ENCODE data around the gene NEK5. TPM values are rescaled to one million over a fixed set of nuclear protein-coding genes. Genes with fewer than 3 reads are reported as not detected.
"Not testable (repeated sequence)": the region's sequence is repeated elsewhere in the genome, so short reads cannot be mapped to it uniquely, and the experiment has no call there.

Gene NEK5
- total and polyA plus RNA-seq, 2 experiments from 2014 or later = 0.19 TPM; not detected in 1

DNA sequence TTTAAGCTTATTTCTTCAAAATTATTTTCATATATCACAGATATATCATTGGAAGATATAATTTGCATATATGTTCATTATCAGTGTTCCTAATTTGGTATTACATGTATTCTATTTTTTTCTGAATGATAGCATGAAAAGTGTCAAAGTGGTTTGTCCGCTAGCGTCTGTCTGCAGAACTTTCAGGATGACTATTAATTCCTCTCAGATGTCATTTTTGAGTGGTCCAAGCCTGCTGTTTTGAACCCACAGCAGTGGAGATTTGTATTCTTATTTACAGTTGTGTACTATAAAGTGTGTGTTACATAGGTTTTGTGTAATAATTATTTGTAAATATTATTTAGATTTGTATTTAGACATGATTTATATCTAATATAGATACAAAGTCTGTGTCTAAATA lies 95.8 kb downstream of the NEK5 start:
- in situ Hi-C loops (cut with MboI) = no loop called here
- H3K9me2 ChIP-seq (ENCODE audit: insufficient read depth) = no peaks in the 10 kb centered on the region

DNA sequence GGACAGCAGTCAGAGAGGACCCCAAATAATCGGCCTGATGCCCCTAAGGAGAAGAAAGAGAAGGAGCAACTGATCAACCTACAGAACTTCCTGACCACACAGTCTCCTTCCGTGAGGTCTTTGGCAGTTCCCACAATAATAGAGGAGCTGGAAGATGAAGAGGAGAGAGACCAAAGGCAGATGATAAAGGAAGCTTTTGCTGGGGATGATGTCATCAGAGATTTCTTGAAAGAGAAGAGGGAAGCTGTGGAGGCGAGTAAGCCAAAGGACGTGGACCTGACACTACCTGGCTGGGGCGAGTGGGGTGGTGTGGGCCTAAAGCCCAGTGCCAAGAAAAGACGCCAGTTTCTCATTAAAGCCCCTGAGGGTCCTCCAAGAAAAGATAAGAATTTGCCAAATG lies 98.5 kb downstream of the NEK5 start:
- H3K36me3 ChIP-seq (ENCODE audit: low read depth); H3K9me2 ChIP-seq (ENCODE audit: insufficient read depth); in situ Hi-C loops (cut with MboI); H3K9me3 ChIP-seq (ENCODE audit: low read depth); DNase-seq; H3K4me3 ChIP-seq; H3K4me2 ChIP-seq (ENCODE audit: unreplicated experiment); H3F3A ChIP-seq (ENCODE audit: insufficient read depth); H4K20me1 ChIP-seq (ENCODE audit: insufficient read depth); H3K27me3 ChIP-seq (replicated peaks; ENCODE audit: insufficient read depth); H2AFZ ChIP-seq; H3K27ac ChIP-seq; H3K9ac ChIP-seq; H3K4me1 ChIP-seq (ENCODE audit: insufficient read depth): not testable (repeated sequence)
- WGBS, 2 experiments (ENCODE audit: low coverage in 1 of 2, low lambda C conversion rate in 2 of 2, missing lambda C conversion rate in 2 of 2) = 98 to 99% methylated on average over 6 of the region's 6 CpGs
- H3K79me2 ChIP-seq (ENCODE audit: insufficient read depth) = peaks cover 10% of the 10 kb centered on the region; the same call in 1 of the 2 replicates

More for the DNA sequence above, 95.8 kb downstream of the NEK5 start:
- no peaks in the 10 kb centered on the region for H4K20me1 ChIP-seq (ENCODE audit: insufficient read depth)
- peaks cover 6% of the 10 kb centered on the region; the same call in 1 of the 2 replicates for H3K36me3 ChIP-seq (ENCODE audit: low read depth)
- DNase-seq = no peak
- no peaks in the 10 kb centered on the region for H3K9me3 ChIP-seq (ENCODE audit: low read depth)
- no peak overlapping the region for H2AFZ ChIP-seq
- H3K9ac ChIP-seq = no peak overlapping the region
- H3K4me1 ChIP-seq (ENCODE audit: insufficient read depth) = no peaks in the 10 kb centered on the region
- WGBS, 2 experiments (ENCODE audit: low coverage in 1 of 2, low lambda C conversion rate in 2 of 2, missing lambda C conversion rate in 2 of 2) = 82 to 83% methylated on average over 2 of the region's 2 CpGs
- H3K4me3 ChIP-seq = no peak overlapping the region
- no peaks in the 10 kb centered on the region for H3K27me3 ChIP-seq (replicated peaks; ENCODE audit: insufficient read depth)
- no peaks in the 10 kb centered on the region for H3F3A ChIP-seq (ENCODE audit: insufficient read depth)
- no peak overlapping the region for H3K4me2 ChIP-seq (ENCODE audit: unreplicated experiment)
- H3K27ac ChIP-seq = no peak overlapping the region
- H3K79me2 ChIP-seq (ENCODE audit: insufficient read depth) = no peaks in the 10 kb centered on the region
- no peak for TF ChIP-seq EZH2phosphoT487 (IDR thresholded peaks at IDR 0.05; ENCODE audit: insufficient read depth, low read depth)
- TF ChIP-seq EZH2 (IDR thresholded peaks at IDR 0.05; ENCODE audit: insufficient read depth, poor library complexity, severe bottlenecking) = no peak

DNA sequence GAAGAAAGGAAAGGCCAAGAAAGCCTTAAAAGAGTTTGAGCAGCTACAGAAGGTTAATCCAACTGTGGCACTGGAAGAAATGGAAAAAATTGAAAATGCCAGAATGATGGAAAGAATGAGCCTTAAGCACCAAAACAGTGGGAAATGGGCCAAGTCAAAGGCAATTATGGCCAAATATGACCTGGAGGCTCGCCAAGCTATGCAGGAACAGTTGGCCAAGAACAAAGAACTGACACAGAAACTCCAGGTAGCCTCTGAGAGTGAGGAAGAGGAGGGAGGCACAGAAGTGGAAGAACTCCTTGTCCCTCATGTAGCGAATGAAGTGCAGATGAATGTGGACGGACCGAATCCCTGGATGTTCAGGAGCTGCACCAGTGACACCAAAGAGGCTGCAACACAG lies 99.3 kb downstream of the NEK5 start:
- Histone ChIP-seq H3K4me2 (ENCODE audit: unreplicated experiment) (no peak overlapping the region), H3K9me2 (ENCODE audit: insufficient read depth) (no peaks in the 10 kb centered on the region), H3K27ac (no peak overlapping the region), H3K9ac (no peak overlapping the region), H3K4me3 (no peak overlapping the region), H3K79me2 (ENCODE audit: insufficient read depth) (peaks cover 10% of the 10 kb centered on the region; the same call in 1 of the 2 replicates), H3K4me1 (ENCODE audit: insufficient read depth) (no peaks in the 10 kb centered on the region), H3K9me3 (ENCODE audit: low read depth) (no peaks in the 10 kb centered on the region), H3K27me3 (replicated peaks; ENCODE audit: insufficient read depth) (no peaks in the 10 kb centered on the region), H2AFZ (no peak overlapping the region), H4K20me1 (ENCODE audit: insufficient read depth) (no peaks in the 10 kb centered on the region), H3F3A (ENCODE audit: insufficient read depth) (no peaks in the 10 kb centered on the region), H3K36me3 (ENCODE audit: low read depth) (peaks cover 10% of the 10 kb centered on the region; the same call in 1 of the 2 replicates)
- no peak for TF ChIP-seq EZH2phosphoT487 (IDR thresholded peaks at IDR 0.05; ENCODE audit: insufficient read depth, low read depth)
- TF ChIP-seq EZH2 (IDR thresholded peaks at IDR 0.05; ENCODE audit: insufficient read depth, poor library complexity, severe bottlenecking) = no peak
- in situ Hi-C loops (cut with MboI) = no loop called here
- 95 to 100% methylated on average over 4 of the region's 4 CpGs for WGBS, 2 experiments (ENCODE audit: low coverage in 1 of 2, low lambda C conversion rate in 2 of 2, missing lambda C conversion rate in 2 of 2)
- no peak for DNase-seq

DNA sequence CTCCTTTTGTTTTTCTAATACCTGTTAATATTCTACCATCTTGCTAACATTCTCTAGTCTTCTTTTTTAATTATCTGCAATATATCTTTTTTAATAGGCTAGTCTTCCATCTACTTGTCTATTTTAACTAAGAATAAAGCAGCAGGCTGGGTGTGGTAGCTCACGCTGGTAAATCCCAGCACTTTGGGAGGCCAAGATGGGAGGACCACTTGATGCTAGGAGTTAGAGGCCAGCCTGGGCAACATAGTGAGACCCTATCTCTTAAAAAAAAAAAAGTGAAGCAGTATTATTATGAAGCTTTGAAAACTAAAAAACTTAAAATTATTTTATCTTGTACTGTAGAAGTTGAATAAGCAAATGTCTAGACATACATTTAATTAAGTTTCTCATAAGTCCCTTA lies 101.0 kb downstream of the NEK5 start:
- H3K4me2 ChIP-seq (ENCODE audit: unreplicated experiment) = no peak overlapping the region
- no peaks in the 10 kb centered on the region for H3K4me1 ChIP-seq (ENCODE audit: insufficient read depth)
- in situ Hi-C loops (cut with MboI) = no loop called here
- no peaks in the 10 kb centered on the region for H3K9me3 ChIP-seq (ENCODE audit: low read depth)
- H3F3A ChIP-seq (ENCODE audit: insufficient read depth) = no peaks in the 10 kb centered on the region
- H3K27ac ChIP-seq = no peak overlapping the region
- no peak overlapping the region for H3K9ac ChIP-seq
- peaks cover 24% of the 10 kb centered on the region for H3K36me3 ChIP-seq (ENCODE audit: low read depth)
- H3K9me2 ChIP-seq (ENCODE audit: insufficient read depth) = no peaks in the 10 kb centered on the region
- 95 to 100% methylated on average over 1 of the region's 1 CpG for WGBS, 2 experiments (ENCODE audit: low coverage in 1 of 2, low lambda C conversion rate in 2 of 2, missing lambda C conversion rate in 2 of 2)
- TF ChIP-seq EZH2 (IDR thresholded peaks at IDR 0.05; ENCODE audit: insufficient read depth, poor library complexity, severe bottlenecking) (no peak), EZH2phosphoT487 (IDR thresholded peaks at IDR 0.05; ENCODE audit: insufficient read depth, low read depth) (no peak)
- no peak for DNase-seq
- no peak overlapping the region for H2AFZ ChIP-seq
- H3K79me2 ChIP-seq (ENCODE audit: insufficient read depth) = peaks cover 10% of the 10 kb centered on the region; the same call in 1 of the 2 replicates
- no peaks in the 10 kb centered on the region for H3K27me3 ChIP-seq (replicated peaks; ENCODE audit: insufficient read depth)
- no peaks in the 10 kb centered on the region for H4K20me1 ChIP-seq (ENCODE audit: insufficient read depth)
- H3K4me3 ChIP-seq = no peak overlapping the region

DNA sequence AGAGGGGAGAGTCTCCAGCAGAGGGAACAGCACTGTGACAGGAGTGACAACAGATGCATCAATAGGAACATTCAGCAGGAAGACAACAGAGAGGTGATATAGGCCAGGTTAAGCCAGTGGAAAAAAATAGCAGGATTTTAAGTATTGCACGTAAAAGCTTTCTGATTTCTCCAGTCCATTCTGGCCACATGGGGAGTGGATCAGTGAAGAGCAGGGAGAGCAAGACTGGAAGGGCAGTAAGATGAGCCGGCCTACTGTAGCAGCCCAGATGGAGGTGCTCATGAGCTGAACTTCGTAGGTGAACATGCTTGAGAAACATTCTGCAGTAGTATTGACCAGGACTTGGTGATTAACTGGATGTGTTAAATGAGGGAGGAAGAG lies 102.6 kb downstream of the NEK5 start:
- in situ Hi-C loops (cut with MboI) = no loop called here
- 98% methylated on average over 3 of the region's 3 CpGs for WGBS, 2 experiments (ENCODE audit: low coverage in 1 of 2, low lambda C conversion rate in 2 of 2, missing lambda C conversion rate in 2 of 2)

More for the DNA sequence above, 102.6 kb downstream of the NEK5 start:
- Histone ChIP-seq H4K20me1 (ENCODE audit: insufficient read depth) (no peaks in the 10 kb centered on the region), H3K9ac (no peak overlapping the region), H3K4me1 (ENCODE audit: insufficient read depth) (no peaks in the 10 kb centered on the region), H3K4me2 (ENCODE audit: unreplicated experiment) (no peak overlapping the region), H3K4me3 (no peak overlapping the region), H3K27me3 (replicated peaks; ENCODE audit: insufficient read depth) (no peaks in the 10 kb centered on the region), H3K9me3 (ENCODE audit: low read depth) (no peaks in the 10 kb centered on the region), H3K36me3 (ENCODE audit: low read depth) (peaks cover 26% of the 10 kb centered on the region), H3K79me2 (ENCODE audit: insufficient read depth) (peaks cover 10% of the 10 kb centered on the region; the same call in 1 of the 2 replicates), H3K9me2 (ENCODE audit: insufficient read depth) (no peaks in the 10 kb centered on the region), H3K27ac (no peak overlapping the region), H2AFZ (no peak overlapping the region), H3F3A (ENCODE audit: insufficient read depth) (no peaks in the 10 kb centered on the region)
- no peak for DNase-seq
- TF ChIP-seq EZH2 (IDR thresholded peaks at IDR 0.05; ENCODE audit: insufficient read depth, poor library complexity, severe bottlenecking) (no peak), EZH2phosphoT487 (IDR thresholded peaks at IDR 0.05; ENCODE audit: insufficient read depth, low read depth) (no peak)

Measured in GM23248 (cell line).